H1 (cell line): ENCODE data around the gene CHCHD3. TPM values are rescaled to one million over a fixed set of nuclear protein-coding genes. Genes with fewer than 3 reads are reported as not detected.

Experiments
- CTCF ChIA-PET: fragments of 300-600 bp; sonication (Branson Sonifier 250); formaldehyde crosslinking; loops from one replicate; lab custom pipeline; 2021; ENCODE audit not compliant: partially characterized antibody; lab: Charles Lee
- POLR2A ChIA-PET: fragments of 300-600 bp; sonication (Branson Sonifier 250); formaldehyde crosslinking; loops from one replicate; lab custom pipeline; 2021; ENCODE audit warnings: inconsistent platforms; ENCODE audit not compliant: partially characterized antibody; lab: Charles Lee
- DNase-seq, 2 experiments: peaks; one replicate each; pipeline versions ENCODE4 v3.0.0 to v3.0.0-alpha.2; 2010 to 2022; ENCODE audit warnings: low spot score in 2 of 2, low read depth in 1 of 2, mixed read lengths in 1 of 2
- FAIRE-seq: peaks from 2 replicates; lab custom pipeline; 2011; peaks lifted over from hg19 to GRCh38; lab: Jason Lieb, UNC
- H2AFZ ChIP-seq: 2 replicates; pipeline ENCODE4 v1.8.1; 2012; ENCODE audit warnings: low read length, inconsistent platforms
- H2AK5ac ChIP-seq: 2 replicates; pipeline ENCODE4 v1.6.1; 2013; ENCODE audit warnings: low read depth, low read length
- H2BK120ac ChIP-seq: replicated peaks from 2 replicates; pipeline ENCODE3; 2013; ENCODE audit warnings: low read depth, low read length, inconsistent platforms
- H2BK12ac ChIP-seq: 2 replicates; pipeline ENCODE4 v1.6.1; 2013; ENCODE audit warnings: low read depth, low read length
- H2BK15ac ChIP-seq: 2 replicates; pipeline ENCODE4 v1.6.1; 2013; ENCODE audit warnings: low read length
- H2BK20ac ChIP-seq: 2 replicates; pipeline ENCODE4 v1.6.1; 2013; ENCODE audit warnings: low read length
- H2BK5ac ChIP-seq: 2 replicates; pipeline ENCODE4 v1.6.1; 2013; ENCODE audit warnings: low read depth, low read length
- H3K14ac ChIP-seq: 2 replicates; pipeline ENCODE4 v1.6.1; 2013; ENCODE audit warnings: inconsistent platforms; ENCODE audit not compliant: insufficient read length
- H3K18ac ChIP-seq: 2 replicates; pipeline ENCODE4 v1.6.1; 2013; ENCODE audit warnings: low read length; ENCODE audit errors: extremely low read depth
- H3K23ac ChIP-seq: 2 replicates; pipeline ENCODE4 v1.6.1; 2013; ENCODE audit warnings: inconsistent platforms; ENCODE audit not compliant: insufficient read length
- H3K23me2 ChIP-seq: 2 replicates; pipeline ENCODE4 v1.6.1; 2013; ENCODE audit warnings: low read depth, low read length
- H3K27ac ChIP-seq: 2 replicates; pipeline ENCODE4 v1.6.1; 2011; ENCODE audit warnings: low read depth, low read length, inconsistent platforms
- H3K27me3 ChIP-seq, 4 experiments: replicated peaks in 1 of 4; 1 replicate in 1 of 4; 2 replicates in 3 of 4; pipeline versions ENCODE4 v1.6.1 to v1.8.1; 2011 to 2013; ENCODE audit warnings: low read length in 3 of 4, mild to moderate bottlenecking in 3 of 4, inconsistent platforms in 2 of 4, mixed read lengths in 2 of 4, moderate library complexity in 1 of 4; ENCODE audit not compliant: control insufficient read depth in 3 of 4, insufficient read depth in 3 of 4; ENCODE audit errors: extremely low read depth in 1 of 4
- H3K36me3 ChIP-seq, 4 experiments: 2 replicates each; pipeline versions ENCODE4 v1.6.1 to v1.8.1; 2011 to 2013; ENCODE audit warnings: mild to moderate bottlenecking in 4 of 4, low read length in 3 of 4, moderate library complexity in 2 of 4, control low read depth in 1 of 4, inconsistent platforms in 1 of 4; ENCODE audit not compliant: insufficient read depth in 4 of 4, control insufficient read depth in 2 of 4
- H3K4ac ChIP-seq: replicated peaks from 2 replicates; pipeline ENCODE3; 2013; ENCODE audit warnings: low read length, low read depth, mixed read lengths, inconsistent platforms; ENCODE audit not compliant: insufficient read length
- H3K4me1 ChIP-seq, 4 experiments: replicated peaks in 1 of 4; 1 replicate in 1 of 4; 2 replicates in 3 of 4; pipeline versions ENCODE4 v1.6.1 to v1.8.1; 2011 to 2013; ENCODE audit warnings: low read length in 3 of 4, inconsistent platforms in 2 of 4, mixed read lengths in 1 of 4; ENCODE audit not compliant: insufficient read depth in 4 of 4, control insufficient read depth in 3 of 4
- H3K4me2 ChIP-seq, 2 experiments: 2 replicates each; pipeline versions ENCODE4 v1.6.1 to v1.8.1; 2011 to 2013; ENCODE audit warnings: low read depth in 2 of 2, low read length in 2 of 2, control low read depth in 1 of 2, inconsistent platforms in 1 of 2, mild to moderate bottlenecking in 1 of 2; ENCODE audit not compliant: insufficient read depth in 1 of 2
- H3K4me3 ChIP-seq, 4 experiments: fragments of 200-600, 300-600 bp in 1 of 4; sonication (generic), shearing (Covaris generic), sonication (Bioruptor Twin) in 1 of 4; 2 replicates each; pipeline versions ENCODE4 v1.5.1 to v1.8.1; 2011 to 2016; ENCODE audit warnings: low read length in 4 of 4, low read depth in 3 of 4, control low read depth in 2 of 4, inconsistent platforms in 2 of 4, mild to moderate bottlenecking in 2 of 4, mixed read lengths in 1 of 4, moderate library complexity in 1 of 4; ENCODE audit not compliant: insufficient read depth in 2 of 4; ENCODE audit errors: extremely low read depth in 1 of 4
- H3K56ac ChIP-seq: replicated peaks from 2 replicates; pipeline ENCODE3; 2013; ENCODE audit warnings: low read depth, mild to moderate bottlenecking, mixed read lengths, low read length, inconsistent platforms; ENCODE audit not compliant: insufficient read length
- H3K79me1 ChIP-seq: 2 replicates; pipeline ENCODE4 v1.6.1; 2013; ENCODE audit warnings: low read depth, low read length, control low read depth
- H3K79me2 ChIP-seq, 2 experiments: 2 replicates each; pipeline versions ENCODE4 v1.6.1 to v1.8.1; 2012 to 2013; ENCODE audit warnings: low read length in 2 of 2, mild to moderate bottlenecking in 2 of 2, inconsistent platforms in 1 of 2; ENCODE audit not compliant: insufficient read depth in 2 of 2, control insufficient read depth in 1 of 2
- H3K9ac ChIP-seq, 4 experiments: replicated peaks in 1 of 4; 1 replicate in 1 of 4; 2 replicates in 3 of 4; pipeline versions ENCODE4 v1.6.1 to v1.8.1; 2011 to 2013; ENCODE audit warnings: low read depth in 3 of 4, low read length in 3 of 4, control low read depth in 2 of 4, mild to moderate bottlenecking in 2 of 4, moderate library complexity in 2 of 4, inconsistent platforms in 1 of 4; ENCODE audit errors: extremely low read depth in 1 of 4
- H3K9me3 ChIP-seq, 2 experiments: 2 replicates each; pipeline versions ENCODE4 v1.6.1 to v1.8.1; 2012 to 2013; ENCODE audit warnings: mild to moderate bottlenecking in 2 of 2, moderate library complexity in 2 of 2, control low read depth in 1 of 2, inconsistent platforms in 1 of 2, low read depth in 1 of 2, low read length in 1 of 2, mixed read lengths in 1 of 2; ENCODE audit not compliant: insufficient read depth in 2 of 2
- H4K20me1 ChIP-seq, 2 experiments: replicated peaks in 1 of 2; 2 replicates each; pipeline versions ENCODE3 to v1.8.1; 2011 to 2013; ENCODE audit warnings: inconsistent platforms in 2 of 2, low read length in 2 of 2, mild to moderate bottlenecking in 1 of 2; ENCODE audit not compliant: insufficient read depth in 2 of 2, control insufficient read depth in 1 of 2
- H4K5ac ChIP-seq: 2 replicates; pipeline ENCODE4 v1.6.1; 2013; ENCODE audit warnings: low read length, low read depth, mixed read lengths, inconsistent platforms; ENCODE audit not compliant: insufficient read length
- H4K8ac ChIP-seq: 2 replicates; pipeline ENCODE4 v1.8.0; 2013; ENCODE audit warnings: mild to moderate bottlenecking, moderate library complexity, low read length, inconsistent platforms; ENCODE audit not compliant: insufficient read depth; ENCODE audit errors: extremely low read depth
- H4K91ac ChIP-seq: replicated peaks from 2 replicates; pipeline ENCODE3; 2013; ENCODE audit warnings: low read length, mixed read lengths, inconsistent platforms; ENCODE audit not compliant: insufficient read length
- CTBP2 ChIP-seq: IDR thresholded peaks from 2 replicates; pipeline ENCODE4 v1.7.0; 2011; ENCODE audit warnings: borderline replicate concordance, mild to moderate bottlenecking, moderate library complexity, mixed read lengths, low read length; ENCODE audit not compliant: insufficient read depth, insufficient read length
- EZH2 ChIP-seq: fragments of 200-600 bp; sonication (generic); IDR thresholded peaks from 2 replicates; pipeline ENCODE4 v1.7.1; 2012; ENCODE audit warnings: low read depth, mild to moderate bottlenecking, moderate library complexity, low read length, inconsistent platforms; ENCODE audit not compliant: severe bottlenecking
- FOSL1 ChIP-seq: IDR thresholded peaks from 2 replicates; pipeline ENCODE4 v1.6.1; 2011; ENCODE audit warnings: mild to moderate bottlenecking, low read depth, low read length, moderate library complexity; ENCODE audit not compliant: insufficient read depth
- JUN ChIP-seq: IDR thresholded peaks from 2 replicates; pipeline ENCODE4 v1.6.1; 2011; ENCODE audit warnings: low read depth, mild to moderate bottlenecking, improper control_type of control experiment, low read length
- SAP30 ChIP-seq: fragments of 300-600 bp; sonication (generic); IDR thresholded peaks from 2 replicates; pipeline ENCODE4 v1.7.1; 2012; ENCODE audit warnings: low read length, moderate library complexity, mild to moderate bottlenecking, inconsistent platforms; ENCODE audit not compliant: insufficient read depth, insufficient replicate concordance
- SIN3A ChIP-seq, 2 experiments: IDR thresholded peaks in 1 of 2; conservative IDR thresholded peaks in 1 of 2; 2 replicates each; pipeline ENCODE4 v1.6.1; 2011 to 2012; ENCODE audit warnings: low read length in 2 of 2, improper control_type of control experiment in 1 of 2, low read depth in 1 of 2, mild to moderate bottlenecking in 1 of 2
- SRF ChIP-seq: IDR thresholded peaks from 2 replicates; pipeline ENCODE4 v1.6.1; 2011; ENCODE audit warnings: mild to moderate bottlenecking, low read depth, low read length, moderate library complexity
- WGBS, 2 experiments: shearing (Covaris generic) in 1 of 2; methylation state at CpG; one replicate each; pipeline versions ENCODE4 v1.1.6 to v1.1.7; 2013 to 2015; ENCODE audit warnings: low lambda C conversion rate in 2 of 2, mixed read lengths in 2 of 2, inconsistent platforms in 1 of 2, low coverage in 1 of 2, missing lambda C conversion rate in 1 of 2; ENCODE audit not compliant: insufficient replicate concordance in 2 of 2, insufficient coverage in 1 of 2, insufficient read length in 1 of 2; ENCODE audit errors: extremely low coverage in 1 of 2, missing lambda C conversion rate in 1 of 2; 5-methylcytosine and 5-hydroxymethylcytosine counted together
- polyA plus RNA-seq, 7 experiments: library from polyadenylated mRNA; depleted of rRNA in 3 of 7; stranded (reverse) in 5 of 7; unstranded in 2 of 7; fragments of >200 nt in 5 of 7; fragments of 200-250 nt in 2 of 7; gene quantifications; 1 replicate in 5 of 7; 2 replicates in 1 of 7; 4 replicates in 1 of 7; pipeline versions ENCODE4 v1.2.1 to v1.2.3, GENCODE V29; 2011 to 2013; ENCODE audit warnings: missing spikeins in 2 of 7, mixed read lengths in 2 of 7
- total RNA-seq: library from RNA; stranded (reverse); fragmentation: NEBNext Ultra II Directional; extraction: Animal tissue kit (Norgen Biotek cat#: 25700); gene quantifications from 2 replicates; pipeline ENCODE4 v1.2.1, GENCODE V29; 2021

CHCHD3 gene
- total and polyA plus RNA-seq, 2 of the 8 experiments (the other 6 are each of a cell fraction or from before 2014, with no cell fraction given), result 42.9 to 137 TPM

DNA sequence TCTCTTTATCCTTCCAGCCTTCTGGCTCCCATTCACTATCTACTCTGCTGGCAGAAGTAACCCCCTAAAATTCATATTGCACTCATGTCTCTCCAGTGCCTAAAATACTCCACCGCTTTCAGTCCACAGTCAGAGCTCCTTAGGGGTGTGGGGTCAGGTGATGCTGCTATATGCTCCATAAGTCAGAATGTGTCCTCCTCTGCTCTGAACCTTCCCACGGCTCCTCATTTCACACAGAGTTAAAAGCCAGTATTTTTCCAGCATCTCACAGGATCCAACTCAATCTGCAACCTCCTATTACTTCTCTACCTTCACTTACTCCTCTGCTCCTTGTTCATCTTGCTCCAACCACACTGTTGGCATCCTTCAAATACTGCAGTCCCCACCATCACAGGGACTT, 31.1 kb upstream of the CHCHD3 start:
- H3K27ac ChIP-seq, result no peak overlapping the region
- no peaks in the 10 kb centered on the region for H3K36me3 ChIP-seq
- FAIRE-seq, result no peak
- no peak overlapping the region for H3K14ac ChIP-seq
- no peak overlapping the region for H4K5ac ChIP-seq
- no peak overlapping the region for H3K4me2 ChIP-seq
- ChIA-PET POLR2A (no interaction called here), CTCF (interaction anchor here (1.2 kb wide), 1 partner anchor 537 kb away, joined by 3 read pairs; the partner anchor contains the start of gene PLXNA4)
- no peak overlapping the region for H3K9ac ChIP-seq
- H3K79me2 ChIP-seq, result no peaks in the 10 kb centered on the region
- TF ChIP-seq EZH2, result no peak
- no peak for TF ChIP-seq SRF
- TF ChIP-seq SAP30, result no peak
- TF ChIP-seq SIN3A (conservative IDR thresholded peaks at IDR 0.05 in 1 of 2, IDR thresholded peaks at IDR 0.05 in 1 of 2; ENCODE audit: low read depth in 1 of 2, low read length in 2 of 2), result no peak
- no peak for TF ChIP-seq FOSL1
- TF ChIP-seq CTBP2, result no peak
- no peak for TF ChIP-seq JUN
- H4K8ac ChIP-seq, result no peak overlapping the region
- H3K4me3 ChIP-seq, result no peak overlapping the region
- peaks cover 0 to 3% of the 10 kb centered on the region in 2 experiments; a peak in 1 of 4 replicates for H3K9me3 ChIP-seq
- peaks cover 0 to 7% (median 3%) of the 10 kb centered on the region in 4 experiments; a peak in 5 of 7 replicates for H3K4me1 ChIP-seq
- H3K4ac ChIP-seq, result no peak overlapping the region
- H3K79me1 ChIP-seq, result no peaks in the 10 kb centered on the region
- no peak overlapping the region for H3K56ac ChIP-seq
- no peak overlapping the region for H2AFZ ChIP-seq
- H2AK5ac ChIP-seq, result no peak overlapping the region
- no peak overlapping the region for H3K23ac ChIP-seq
- H2BK20ac ChIP-seq, result no peak overlapping the region
- no peak overlapping the region for H2BK12ac ChIP-seq
- H3K23me2 ChIP-seq, result no peaks in the 10 kb centered on the region
- DNase-seq, result no peak
- 89% methylated on average over 2 of the region's 2 CpGs; no CpG with 5 or more reads in 1 of the 2 experiments for WGBS, 2 experiments
- no peak overlapping the region for H2BK120ac ChIP-seq
- no peaks in the 10 kb centered on the region for H4K20me1 ChIP-seq
- no peak overlapping the region for H3K18ac ChIP-seq
- no peak overlapping the region for H2BK15ac ChIP-seq
- H4K91ac ChIP-seq, result no peak overlapping the region
- H2BK5ac ChIP-seq, result no peak overlapping the region
- H3K27me3 ChIP-seq, result no peaks in the 10 kb centered on the region
